Adipocyte (in vitro differentiated cells): ENCODE data around the gene TSC2.

Source experiments
- DNase-seq: peaks from one replicate; pipeline ENCODE4 v3.0.0-alpha.2; 2015; ENCODE audit warnings: low read depth
- H3K27me3 ChIP-seq: replicated peaks from 2 replicates; pipeline ENCODE4 v1.7.0; 2013; ENCODE audit warnings: mild to moderate bottlenecking, low read length, moderate library complexity; ENCODE audit not compliant: control insufficient read depth, insufficient read depth
- H3K36me3 ChIP-seq: 2 replicates; pipeline ENCODE4 v1.7.0; 2013; ENCODE audit warnings: low read length, mild to moderate bottlenecking, moderate library complexity; ENCODE audit not compliant: control insufficient read depth, insufficient read depth, severe bottlenecking
- H3K4me1 ChIP-seq: 2 replicates; pipeline ENCODE4 v1.7.0; 2013; ENCODE audit warnings: mild to moderate bottlenecking, low read length, moderate library complexity; ENCODE audit not compliant: control insufficient read depth, insufficient read depth
- H3K4me3 ChIP-seq: 2 replicates; pipeline ENCODE4 v1.7.0; 2013; ENCODE audit warnings: mild to moderate bottlenecking, low read length, moderate library complexity
- H3K9ac ChIP-seq: 2 replicates; pipeline ENCODE4 v1.7.0; 2013; ENCODE audit warnings: mild to moderate bottlenecking, low read length, moderate library complexity
- H3K9me3 ChIP-seq: 2 replicates; pipeline ENCODE4 v1.7.0; 2013; ENCODE audit warnings: mild to moderate bottlenecking, low read length, moderate library complexity; ENCODE audit not compliant: control insufficient read depth

TSC2 gene

DNA sequence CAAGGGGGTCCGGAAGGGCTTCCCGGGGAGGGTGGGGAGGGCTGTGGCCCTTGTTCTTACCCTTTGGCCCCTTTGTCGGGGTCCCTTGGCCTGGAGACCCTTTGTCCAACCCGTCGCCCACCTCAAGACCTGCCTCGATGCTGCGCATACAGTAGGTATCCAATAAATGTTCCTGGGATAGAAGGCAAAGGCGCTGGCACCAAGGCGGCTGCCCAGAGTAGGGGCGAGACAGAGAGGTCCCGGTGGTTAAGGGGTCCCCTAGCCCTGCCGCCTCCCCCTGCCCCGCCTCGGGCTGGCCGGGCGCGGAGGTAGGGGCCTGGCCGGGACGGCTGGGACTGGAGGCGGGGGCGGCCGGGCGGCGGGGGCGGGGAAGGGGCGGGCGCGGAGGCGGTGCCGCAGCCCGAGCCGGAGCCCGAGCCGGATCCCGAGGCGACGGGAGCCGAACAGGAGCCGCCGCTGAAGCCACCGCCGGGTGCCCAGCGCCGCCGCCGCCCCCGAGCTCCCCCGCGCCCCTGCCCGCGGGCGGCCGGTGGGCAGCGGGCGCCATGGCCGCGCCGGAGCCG lies 21.2 kb upstream of the TSC2 start, which contains the start of gene NHERF2:
Gene NHERF2, plus strand, starts transcription at position 442 of the 563 bp plus-strand sequence. Its CDS starts 104 bp downstream, at position 546.
- H3K9ac ChIP-seq, result peak within 1 kb of the TSS; percentile 62
- peaks cover 16% of the 10 kb centered on the region for H3K4me1 ChIP-seq
- DNase-seq, result peak; percentile 77
- no peaks in the 10 kb centered on the region for H3K9me3 ChIP-seq
- H3K27me3 ChIP-seq, result no peaks in the 10 kb centered on the region
- no peaks in the 10 kb centered on the region for H3K36me3 ChIP-seq
- peak within 1 kb of the TSS; percentile 79 for H3K4me3 ChIP-seq

GRCh38 chr16:2027024-2028010 lies 20.5 kb upstream of the TSC2 start:
- Histone ChIP-seq H3K9ac (peak overlapping the region; percentile 54), H3K36me3 (no peaks in the 10 kb centered on the region), H3K9me3 (no peaks in the 10 kb centered on the region), H3K4me1 (peaks cover 16% of the 10 kb centered on the region), H3K27me3 (no peaks in the 10 kb centered on the region), H3K4me3 (peak overlapping the region; percentile 79)
- DNase-seq, result peak; percentile 55

- Histone ChIP-seq H3K9ac (no peak overlapping the region), H3K4me3 (peak overlapping the region; percentile 79), H3K9me3 (no peaks in the 10 kb centered on the region), H3K4me1 (peaks cover 12% of the 10 kb centered on the region), H3K36me3 (no peaks in the 10 kb centered on the region), H3K27me3 (no peaks in the 10 kb centered on the region)
- no peak for DNase-seq
Measured at GRCh38 chr16:2028146-2028545, 19.6 kb upstream of the TSC2 start.

- Histone ChIP-seq H3K36me3 (no peaks in the 10 kb centered on the region), H3K27me3 (no peaks in the 10 kb centered on the region)
- no peak for DNase-seq
Measured at GRCh38 chr16:2028620-2029220, 19.1 kb upstream of the TSC2 start.

DNA sequence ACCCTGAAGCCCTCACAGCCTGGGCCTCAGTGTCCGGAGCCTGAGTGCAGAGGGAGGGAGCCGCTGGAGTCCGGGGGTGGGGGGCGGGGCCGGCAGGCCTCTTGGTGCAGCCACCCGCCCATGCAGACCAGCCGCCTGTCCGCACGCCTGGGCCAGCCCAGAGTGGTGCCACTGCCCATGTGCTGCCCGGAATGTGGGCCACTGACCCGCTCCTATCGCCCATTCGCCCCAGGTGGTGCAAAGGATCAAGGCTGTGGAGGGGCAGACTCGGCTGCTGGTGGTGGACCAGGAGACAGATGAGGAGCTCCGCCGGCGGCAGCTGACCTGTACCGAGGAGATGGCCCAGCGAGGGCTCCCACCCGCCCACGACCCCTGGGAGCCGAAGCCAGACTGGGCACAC lies 18.4 kb upstream of the TSC2 start:
- no peak overlapping the region for H3K4me3 ChIP-seq
- peaks cover 22% of the 10 kb centered on the region for H3K4me1 ChIP-seq

More at GRCh38 chr16:2028620-2029220, 19.1 kb upstream of the TSC2 start:
- Histone ChIP-seq H3K9me3 (no peaks in the 10 kb centered on the region), H3K9ac (no peak overlapping the region), H3K4me1 (peaks cover 17% of the 10 kb centered on the region), H3K4me3 (no peak overlapping the region)

GRCh38 chr16:2030036-2030435 lies 17.7 kb upstream of the TSC2 start:
- DNase-seq, result no peak
- Histone ChIP-seq H3K36me3 (no peaks in the 10 kb centered on the region), H3K9me3 (no peaks in the 10 kb centered on the region), H3K9ac (no peak overlapping the region), H3K4me3 (no peak overlapping the region), H3K27me3 (no peaks in the 10 kb centered on the region), H3K4me1 (peaks cover 27% of the 10 kb centered on the region)

More for the DNA sequence above, 18.4 kb upstream of the TSC2 start:
- Histone ChIP-seq H3K9ac (no peak overlapping the region), H3K36me3 (no peaks in the 10 kb centered on the region), H3K27me3 (no peaks in the 10 kb centered on the region), H3K9me3 (no peaks in the 10 kb centered on the region)
- no peak for DNase-seq

GRCh38 chr16:2031081-2031577 lies 16.7 kb upstream of the TSC2 start:
- Histone ChIP-seq H3K36me3 (no peaks in the 10 kb centered on the region), H3K4me1 (peaks cover 38% of the 10 kb centered on the region), H3K4me3 (no peak overlapping the region), H3K9me3 (no peaks in the 10 kb centered on the region), H3K27me3 (no peaks in the 10 kb centered on the region), H3K9ac (no peak overlapping the region)
- no peak for DNase-seq

DNA sequence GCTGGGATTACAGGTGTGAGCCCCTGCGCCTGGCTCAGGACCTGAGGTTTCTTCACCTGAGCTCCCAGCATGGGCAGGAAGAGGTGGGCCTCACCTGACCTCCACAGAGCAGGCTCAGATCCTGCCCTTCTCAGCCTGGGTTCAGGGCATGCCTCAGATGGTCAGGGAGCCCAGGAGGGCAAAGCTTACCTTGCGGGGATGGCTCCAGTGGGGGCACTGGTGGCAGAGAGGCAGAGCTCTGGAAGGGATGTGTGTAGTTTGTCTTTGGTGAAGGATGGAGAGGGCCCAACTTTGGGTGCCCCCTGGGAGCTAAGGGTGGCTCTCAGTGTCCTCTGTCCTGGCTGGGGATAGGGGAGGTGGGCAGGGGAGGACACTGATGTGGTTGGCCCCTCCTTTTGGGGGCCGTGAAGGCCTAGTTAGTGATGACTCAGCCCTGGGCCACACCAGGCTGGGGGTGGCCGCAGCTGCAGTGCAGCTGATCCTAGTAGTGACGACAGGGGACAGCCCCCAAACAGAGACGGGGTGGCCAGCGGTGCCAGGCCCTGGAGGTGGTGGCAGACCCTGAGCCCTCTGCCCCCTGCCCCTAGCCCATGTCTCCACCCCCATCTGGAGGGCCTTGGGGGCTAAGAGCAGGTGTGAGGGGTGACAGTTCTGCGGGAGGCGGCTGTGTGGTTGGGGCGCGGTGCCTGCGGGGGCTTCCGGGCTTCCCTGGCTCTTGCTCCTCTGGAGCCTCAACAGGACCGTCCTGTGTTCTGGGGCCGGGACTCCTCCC lies 15.3 kb upstream of the TSC2 start:
- no peak overlapping the region for H3K4me3 ChIP-seq
- H3K36me3 ChIP-seq, result no peaks in the 10 kb centered on the region
- peaks cover 39% of the 10 kb centered on the region for H3K4me1 ChIP-seq
- H3K27me3 ChIP-seq, result no peaks in the 10 kb centered on the region
- H3K9me3 ChIP-seq, result no peaks in the 10 kb centered on the region
- peak; percentile 49 for DNase-seq
- H3K9ac ChIP-seq, result no peak overlapping the region

DNA sequence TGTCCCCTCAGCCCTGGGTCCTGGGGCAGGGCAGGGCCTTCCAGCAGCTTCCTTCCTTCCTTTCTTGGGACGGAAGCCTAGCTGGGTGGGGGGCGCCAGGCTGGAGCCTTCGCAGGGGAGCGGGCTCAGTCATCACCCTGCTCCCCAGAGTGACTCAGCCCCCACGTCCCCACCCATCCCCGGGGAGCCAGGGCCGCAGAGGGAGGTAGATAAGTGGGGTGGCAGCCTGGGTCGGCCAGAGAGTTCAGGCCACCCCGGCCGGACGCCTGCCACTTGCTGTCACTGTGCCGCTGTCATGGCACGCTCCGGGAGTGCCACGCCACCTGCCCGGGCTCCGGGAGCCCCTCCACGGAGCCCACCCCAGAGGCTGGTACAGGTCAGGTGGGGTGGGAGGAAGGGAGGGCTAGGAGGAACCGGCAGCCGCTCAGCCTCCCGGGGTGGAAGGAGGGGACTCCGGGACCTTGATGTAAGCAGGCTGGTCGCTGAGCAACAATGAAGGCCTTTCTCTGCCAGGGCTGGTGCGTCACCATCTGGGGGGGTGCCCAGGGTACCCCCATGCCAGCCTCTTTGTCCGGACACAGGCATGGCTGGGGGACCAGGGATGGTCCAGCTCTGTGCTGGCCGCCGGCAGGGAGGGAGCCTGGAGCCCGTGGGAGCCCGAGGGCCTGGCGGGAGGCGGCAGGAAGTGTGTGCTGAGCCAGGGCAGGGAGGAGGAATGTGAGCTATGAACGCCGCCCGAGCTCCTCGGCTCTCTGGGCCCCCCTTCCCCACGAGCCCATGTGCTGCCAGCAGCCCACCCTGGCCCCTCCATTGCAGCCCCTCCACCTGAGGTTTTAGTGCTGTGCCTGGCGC lies 14.5 kb upstream of the TSC2 start:
- no peaks in the 10 kb centered on the region for H3K27me3 ChIP-seq
- H3K9ac ChIP-seq, result peak overlapping the region; percentile 76
- no peaks in the 10 kb centered on the region for H3K9me3 ChIP-seq
- no peaks in the 10 kb centered on the region for H3K36me3 ChIP-seq
- H3K4me1 ChIP-seq, result peaks cover 31% of the 10 kb centered on the region
- H3K4me3 ChIP-seq, result peak overlapping the region; percentile 12
- DNase-seq, result peak; percentile 87
